Stimulated activated naive CD4-positive, alpha-beta T cell (primary cell): ENCODE data around the gene RAD51B.
A peak's percentile ranks its signal among the peaks of the same experiment; 100 is the strongest.

Source experiments
- DNase-seq, 6 experiments: peaks; one replicate each; lab custom pipeline; 2025; lab: John Stamatoyannopoulos, UW

Gene RAD51B

GRCh38 chr14:68234101-68234905, 414.7 kb downstream of the RAD51B start:
- no peak for DNase-seq

- no peak for DNase-seq
Measured at GRCh38 chr14:68235011-68235410, 415.4 kb downstream of the RAD51B start.

GRCh38 chr14:68236582-68237458, 417.2 kb downstream of the RAD51B start:
- DNase-seq, result no peak

- DNase-seq, result no peak
Measured at GRCh38 chr14:68238551-68238950, 419.0 kb downstream of the RAD51B start.

DNA sequence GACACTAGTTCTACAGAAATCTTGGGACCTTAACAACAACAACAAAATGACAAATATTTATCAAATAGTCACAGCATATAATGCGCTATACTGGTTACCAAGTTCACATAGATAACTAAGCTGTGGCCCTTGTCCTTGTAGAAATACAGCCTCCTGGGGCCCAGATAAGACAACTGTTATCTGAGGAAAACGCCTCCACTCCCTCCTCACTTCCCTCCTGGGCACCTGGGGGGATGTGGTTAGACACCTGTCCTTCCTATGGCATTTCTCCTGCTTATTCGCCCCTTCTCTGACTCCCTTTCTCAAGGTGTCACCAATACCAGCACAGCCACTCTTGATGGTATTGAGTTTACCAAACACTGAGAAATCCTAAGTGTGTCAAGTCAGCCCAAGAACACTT, 419.4 kb downstream of the RAD51B start:
- DNase-seq, result no peak

DNA sequence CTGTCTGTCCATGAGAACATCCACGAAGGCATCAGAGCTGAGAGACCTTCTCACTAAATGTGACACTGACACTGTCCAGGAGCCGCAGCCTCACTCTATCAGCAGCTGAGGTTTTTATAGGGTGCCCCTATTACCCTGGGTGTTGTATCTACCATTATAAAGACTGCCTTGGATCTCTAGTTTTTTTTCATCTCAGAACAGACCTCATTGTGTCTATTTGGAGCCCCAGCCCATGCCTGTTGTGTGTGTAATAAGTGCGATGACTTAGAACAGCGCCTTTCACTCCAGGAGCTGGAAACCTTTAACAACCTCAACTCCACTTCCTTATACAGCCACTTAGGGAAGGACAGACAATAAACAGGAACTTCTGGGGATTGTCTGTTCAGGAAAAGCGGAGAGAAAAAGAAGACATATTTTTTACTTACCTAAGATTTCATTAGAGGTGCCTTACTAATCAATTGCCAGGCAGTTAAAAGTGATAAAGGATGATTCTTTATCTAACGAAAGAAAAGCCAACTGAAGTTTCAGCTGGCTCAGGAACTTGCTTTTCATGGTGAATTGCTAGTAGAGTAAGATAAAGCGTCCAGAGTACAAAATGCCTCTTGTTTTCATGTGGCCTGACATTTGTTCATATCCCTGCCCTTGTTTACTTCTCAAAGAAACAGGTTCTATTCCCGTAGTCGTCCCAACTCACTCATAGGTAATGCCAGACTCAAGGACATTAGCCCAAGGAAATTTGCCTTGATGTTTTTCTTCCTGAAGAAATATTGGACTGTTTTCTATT, 420.6 kb downstream of the RAD51B start:
- no peak for DNase-seq

DNA sequence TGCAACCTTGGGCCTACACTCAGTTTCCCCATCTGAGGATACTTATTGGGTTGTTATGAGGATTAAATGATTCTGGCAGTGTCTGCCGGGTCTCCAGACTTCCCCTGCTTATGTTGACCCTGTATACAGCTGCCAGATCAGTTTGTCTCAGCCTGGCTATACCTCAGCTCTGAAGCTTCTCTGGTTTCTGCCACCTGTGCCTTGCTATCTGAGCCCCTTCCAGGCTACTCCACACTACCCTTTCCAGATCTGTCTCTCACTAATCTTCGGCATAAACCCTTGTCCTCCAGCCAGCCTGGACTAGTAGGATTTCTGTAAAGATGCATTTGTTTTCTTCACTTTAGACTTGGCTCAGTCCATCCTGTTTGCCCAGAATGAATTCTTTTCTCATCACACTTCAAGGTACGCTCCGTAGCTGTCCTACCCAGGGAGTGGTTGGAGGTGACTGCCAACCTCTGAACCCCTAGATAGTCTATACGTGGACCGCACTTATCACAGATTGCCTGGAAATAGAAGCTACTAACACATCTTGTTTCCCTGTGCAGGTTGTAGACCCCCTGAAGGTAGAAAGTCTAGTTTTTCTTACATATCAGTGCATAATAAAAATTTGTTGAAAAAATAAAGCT, 422.4 kb downstream of the RAD51B start:
- no peak for DNase-seq

DNA sequence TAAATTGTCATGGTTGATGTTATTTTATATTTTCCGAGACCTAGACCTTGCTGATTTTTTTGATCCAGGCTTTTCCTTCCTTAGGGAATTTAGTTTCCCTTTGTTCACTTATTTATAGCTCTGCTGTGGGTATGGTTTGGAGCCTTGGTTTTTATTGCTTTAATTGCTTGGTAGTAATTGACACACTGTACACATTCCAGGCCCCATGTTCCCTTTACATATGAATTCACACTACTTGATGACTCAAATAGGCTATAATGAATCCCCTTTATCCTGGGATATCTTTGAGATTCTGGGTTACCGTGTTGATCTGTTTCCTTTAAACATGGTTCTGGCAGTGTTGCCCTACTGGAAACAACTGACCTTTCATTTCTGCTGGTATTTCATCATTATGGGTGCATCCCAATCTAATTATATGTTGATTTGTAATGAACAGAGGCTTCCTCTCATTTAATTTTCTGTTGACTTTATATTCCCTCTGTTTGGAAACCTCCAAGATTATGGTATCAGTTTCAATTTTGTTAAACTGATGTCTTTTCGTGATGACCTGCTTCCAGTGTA, 424.0 kb downstream of the RAD51B start:
- DNase-seq, result no peak

- no peak for DNase-seq
Measured at GRCh38 chr14:68244262-68244980, 424.8 kb downstream of the RAD51B start.

GRCh38 chr14:68245146-68246073, 425.8 kb downstream of the RAD51B start:
- no peak for DNase-seq

DNA sequence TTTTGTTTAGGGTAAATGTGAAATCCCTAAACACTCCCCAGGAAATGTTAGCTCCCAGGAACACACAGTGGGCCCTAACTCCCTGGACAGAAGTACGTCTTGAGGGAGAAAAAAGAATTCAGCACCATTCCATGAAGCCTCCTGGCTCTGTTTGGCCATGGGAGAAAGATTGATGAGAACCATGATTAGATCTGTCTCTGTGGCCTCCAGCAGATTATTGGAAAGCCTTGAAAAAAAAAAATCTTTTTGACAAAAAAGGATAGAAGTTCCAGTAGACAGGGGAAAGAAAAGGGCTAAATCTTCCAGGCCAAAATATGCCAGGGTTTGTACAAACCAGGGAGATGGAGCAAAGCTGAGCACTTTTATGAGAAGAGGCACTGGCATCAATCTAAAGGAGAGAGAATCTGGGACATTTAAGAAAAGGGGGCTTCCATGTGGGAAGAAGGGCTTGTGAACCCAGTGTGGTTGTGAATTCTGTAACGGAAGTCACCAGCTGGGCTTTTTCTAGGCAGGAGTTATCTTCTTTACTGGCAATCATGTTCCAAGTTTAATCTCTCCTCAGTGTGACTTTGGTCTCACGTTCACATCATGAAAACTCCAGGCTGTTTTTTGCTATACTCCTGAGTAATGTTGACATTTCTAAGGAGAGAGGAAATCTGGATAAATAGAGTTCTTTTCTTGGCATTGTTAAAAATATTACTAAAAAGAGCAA, 426.7 kb downstream of the RAD51B start:
- DNase-seq, result no peak

DNA sequence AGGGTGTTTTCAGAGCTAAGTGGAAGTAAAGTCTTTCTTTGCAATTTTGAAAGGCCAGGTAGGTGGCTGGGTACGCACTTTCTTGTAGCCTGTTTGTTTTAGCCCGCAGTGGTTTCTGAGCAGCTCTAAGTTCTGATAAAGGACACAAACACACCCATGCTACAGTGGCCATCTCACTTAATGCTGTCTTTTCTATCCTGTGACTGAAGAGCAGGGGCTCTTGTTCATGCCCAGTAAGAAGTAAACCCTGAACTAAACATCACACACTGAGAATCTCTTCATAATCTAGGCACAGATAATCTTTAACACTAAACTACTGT, 427.2 kb downstream of the RAD51B start:
- DNase-seq, result no peak

DNA sequence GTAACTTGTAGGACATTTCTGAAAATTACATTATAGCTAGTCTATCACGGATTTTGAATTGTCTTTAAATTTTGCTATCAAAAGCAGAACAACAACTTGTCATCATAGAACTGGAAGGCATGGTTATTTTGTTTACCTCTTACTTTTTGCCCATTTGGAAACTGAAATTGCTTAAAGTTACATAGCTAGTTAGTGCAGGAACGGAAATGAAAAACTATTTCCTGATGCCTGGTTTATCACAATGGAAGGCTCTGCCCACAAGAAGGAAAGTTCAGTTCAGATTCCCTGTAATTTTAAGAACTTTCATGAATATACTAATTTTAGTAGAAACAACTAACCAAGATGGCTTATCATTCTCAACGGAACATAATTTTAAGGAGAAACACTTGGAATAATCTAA, 427.7 kb downstream of the RAD51B start:
- no peak for DNase-seq

- no peak for DNase-seq
Measured at GRCh38 chr14:68247676-68248268, 428.2 kb downstream of the RAD51B start.

DNA sequence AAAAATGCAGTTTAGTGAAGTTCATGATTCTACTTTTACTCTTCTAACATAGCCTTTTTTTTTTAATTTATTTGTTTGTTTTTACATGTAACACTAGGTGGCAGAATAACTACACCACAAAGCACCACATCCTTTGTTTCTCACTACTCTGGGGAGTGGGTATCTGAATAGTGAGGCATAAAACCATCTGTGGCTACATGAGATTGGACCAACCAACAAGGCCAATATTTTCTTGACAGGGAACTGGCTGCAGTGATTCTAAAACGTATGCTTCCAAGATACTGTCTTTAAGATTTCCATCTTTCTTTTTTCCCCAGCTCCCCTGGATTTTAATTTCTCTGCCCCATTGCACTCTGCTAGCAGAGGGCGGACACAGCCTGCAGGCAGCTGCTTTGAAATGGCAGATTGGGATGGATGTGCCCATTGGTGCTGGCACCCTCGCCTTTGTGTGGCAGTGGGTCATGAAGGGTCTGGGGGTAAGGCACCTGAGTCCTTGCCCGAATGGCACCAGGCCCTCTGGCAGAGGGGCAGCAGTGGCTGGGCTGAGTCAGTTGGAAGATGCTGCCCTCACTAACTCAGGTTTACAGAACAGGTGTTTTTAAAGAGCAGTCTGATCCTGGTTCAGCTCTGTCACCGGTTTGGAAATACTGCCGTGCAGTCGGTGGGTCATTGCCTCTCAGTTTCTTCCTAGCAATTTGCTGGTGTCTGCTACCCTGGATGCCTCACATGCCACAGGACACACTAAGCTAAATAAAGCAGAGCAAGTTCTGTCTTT, 429.1 kb downstream of the RAD51B start:
- peak in 4 of 6 experiments; percentile 5 to 72 (median 56) for DNase-seq

GRCh38 chr14:68249661-68250451, 430.3 kb downstream of the RAD51B start:
- no peak for DNase-seq
